ENCODE data around the gene ZFYVE9. TPM values are rescaled to one million over a fixed set of nuclear protein-coding genes. Genes with fewer than 3 reads are reported as not detected.

The ZFYVE9 gene
- total RNA-seq, 1 experiment from 2014 or later, result 18.0 TPM

DNA sequence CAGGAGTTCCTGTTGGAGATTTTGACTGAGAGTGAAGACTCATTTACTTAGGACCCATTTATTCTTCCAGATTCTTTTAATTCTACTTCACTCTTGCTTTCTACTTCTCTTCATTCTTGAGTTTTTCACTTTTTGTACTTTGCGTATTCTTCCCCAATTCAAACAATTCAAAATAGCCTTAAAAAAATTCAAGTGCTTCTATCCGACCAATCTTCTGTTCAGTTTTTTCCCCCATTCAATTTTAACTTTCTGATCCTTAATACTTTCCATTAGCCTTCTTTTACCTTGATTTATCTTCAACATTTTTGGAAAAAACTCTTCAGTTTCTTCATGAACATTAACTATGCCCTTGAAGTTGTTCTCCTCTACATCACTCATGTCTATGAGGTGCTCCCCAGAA lies 21.1 kb downstream of the ZFYVE9 start:
- ATAC-seq (no peak), DNase-seq (ENCODE audit: low read depth, low spot score) (no peak)
- Histone ChIP-seq H3K27me3 (ENCODE audit: control insufficient read depth, insufficient read depth, low read length) (no peaks in the 10 kb centered on the region), H3K4me1 (ENCODE audit: control insufficient read depth, insufficient read depth, low read length) (no peaks in the 10 kb centered on the region), H3K4me3 (ENCODE audit: low read depth in 2 of 2, low read length in 2 of 2) (no peak overlapping the region), H3K27ac (ENCODE audit: low read length) (no peak overlapping the region), H3K9me3 (ENCODE audit: control insufficient read depth, insufficient read depth, low read depth, low read length) (no peaks in the 10 kb centered on the region), H3K36me3 (ENCODE audit: control insufficient read depth, insufficient read depth, low read length) (no peaks in the 10 kb centered on the region)
- ChIA-PET CTCF (no interaction called here), POLR2A (no interaction called here)
- BruUV-seq (replicated peaks), result no TSS peak
- intact Hi-C loops (cut with micrococcal nuclease; ENCODE audit: unreplicated experiment), result no loop called here
- TF ChIP-seq POLR2AphosphoS5 (IDR thresholded peaks at IDR 0.05; ENCODE audit: low read depth, low read length) (no peak), TCF7L2 (IDR thresholded peaks at IDR 0.05; ENCODE audit: low read depth, low read length) (no peak), SIN3A (IDR thresholded peaks at IDR 0.05; ENCODE audit: borderline replicate concordance, insufficient read depth, low read depth, low read length) (no peak)
- TF ChIP-seq, protein P1, sequence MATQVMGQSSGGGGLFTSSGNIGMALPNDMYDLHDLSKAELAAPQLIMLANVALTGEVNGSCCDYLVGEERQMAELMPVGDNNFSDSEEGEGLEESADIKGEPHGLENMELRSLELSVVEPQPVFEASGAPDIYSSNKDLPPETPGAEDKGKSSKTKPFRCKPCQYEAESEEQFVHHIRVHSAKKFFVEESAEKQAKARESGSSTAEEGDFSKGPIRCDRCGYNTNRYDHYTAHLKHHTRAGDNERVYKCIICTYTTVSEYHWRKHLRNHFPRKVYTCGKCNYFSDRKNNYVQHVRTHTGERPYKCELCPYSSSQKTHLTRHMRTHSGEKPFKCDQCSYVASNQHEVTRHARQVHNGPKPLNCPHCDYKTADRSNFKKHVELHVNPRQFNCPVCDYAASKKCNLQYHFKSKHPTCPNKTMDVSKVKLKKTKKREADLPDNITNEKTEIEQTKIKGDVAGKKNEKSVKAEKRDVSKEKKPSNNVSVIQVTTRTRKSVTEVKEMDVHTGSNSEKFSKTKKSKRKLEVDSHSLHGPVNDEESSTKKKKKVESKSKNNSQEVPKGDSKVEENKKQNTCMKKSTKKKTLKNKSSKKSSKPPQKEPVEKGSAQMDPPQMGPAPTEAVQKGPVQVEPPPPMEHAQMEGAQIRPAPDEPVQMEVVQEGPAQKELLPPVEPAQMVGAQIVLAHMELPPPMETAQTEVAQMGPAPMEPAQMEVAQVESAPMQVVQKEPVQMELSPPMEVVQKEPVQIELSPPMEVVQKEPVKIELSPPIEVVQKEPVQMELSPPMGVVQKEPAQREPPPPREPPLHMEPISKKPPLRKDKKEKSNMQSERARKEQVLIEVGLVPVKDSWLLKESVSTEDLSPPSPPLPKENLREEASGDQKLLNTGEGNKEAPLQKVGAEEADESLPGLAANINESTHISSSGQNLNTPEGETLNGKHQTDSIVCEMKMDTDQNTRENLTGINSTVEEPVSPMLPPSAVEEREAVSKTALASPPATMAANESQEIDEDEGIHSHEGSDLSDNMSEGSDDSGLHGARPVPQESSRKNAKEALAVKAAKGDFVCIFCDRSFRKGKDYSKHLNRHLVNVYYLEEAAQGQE (IDR thresholded peaks at IDR 0.05; ENCODE audit: insufficient read depth in 1 of 2, low read depth in 2 of 2, low read length in 1 of 2), result no peak
- TF ChIP-seq, protein P2, sequence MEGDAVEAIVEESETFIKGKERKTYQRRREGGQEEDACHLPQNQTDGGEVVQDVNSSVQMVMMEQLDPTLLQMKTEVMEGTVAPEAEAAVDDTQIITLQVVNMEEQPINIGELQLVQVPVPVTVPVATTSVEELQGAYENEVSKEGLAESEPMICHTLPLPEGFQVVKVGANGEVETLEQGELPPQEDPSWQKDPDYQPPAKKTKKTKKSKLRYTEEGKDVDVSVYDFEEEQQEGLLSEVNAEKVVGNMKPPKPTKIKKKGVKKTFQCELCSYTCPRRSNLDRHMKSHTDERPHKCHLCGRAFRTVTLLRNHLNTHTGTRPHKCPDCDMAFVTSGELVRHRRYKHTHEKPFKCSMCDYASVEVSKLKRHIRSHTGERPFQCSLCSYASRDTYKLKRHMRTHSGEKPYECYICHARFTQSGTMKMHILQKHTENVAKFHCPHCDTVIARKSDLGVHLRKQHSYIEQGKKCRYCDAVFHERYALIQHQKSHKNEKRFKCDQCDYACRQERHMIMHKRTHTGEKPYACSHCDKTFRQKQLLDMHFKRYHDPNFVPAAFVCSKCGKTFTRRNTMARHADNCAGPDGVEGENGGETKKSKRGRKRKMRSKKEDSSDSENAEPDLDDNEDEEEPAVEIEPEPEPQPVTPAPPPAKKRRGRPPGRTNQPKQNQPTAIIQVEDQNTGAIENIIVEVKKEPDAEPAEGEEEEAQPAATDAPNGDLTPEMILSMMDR (IDR thresholded peaks at IDR 0.05), result no peak
- in situ Hi-C loops (cut with HindIII; ENCODE audit: low pct_unique_long_range_greater_than_20kb, low sequenced_read_pairs), result no loop called here

DNA sequence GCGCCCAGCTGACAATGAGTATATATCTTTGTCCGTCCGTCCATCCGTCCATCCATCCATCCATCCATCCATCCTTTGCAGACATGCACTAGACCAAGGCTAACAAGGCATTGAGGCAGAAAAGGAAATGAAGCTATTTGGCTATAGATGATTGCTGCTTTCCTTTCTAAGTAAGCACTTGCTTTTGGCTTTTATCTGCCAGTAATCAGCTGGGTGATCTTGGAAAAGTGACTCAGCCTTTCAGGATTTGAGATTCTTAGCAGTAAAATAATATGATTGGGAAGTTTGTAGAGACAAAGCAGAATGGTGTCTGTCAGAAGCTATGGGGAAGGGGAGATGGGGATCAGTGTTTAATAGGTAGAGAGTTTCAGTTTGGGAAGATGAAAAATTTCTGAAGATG lies 22.7 kb downstream of the ZFYVE9 start:
- intact Hi-C loops (cut with micrococcal nuclease; ENCODE audit: unreplicated experiment) (no loop called here), in situ Hi-C loops (cut with HindIII; ENCODE audit: low pct_unique_long_range_greater_than_20kb, low sequenced_read_pairs) (no loop called here)
- ChIA-PET CTCF (no interaction called here), POLR2A (no interaction called here)
- DNase-seq (ENCODE audit: low read depth, low spot score) (no peak), ATAC-seq (no peak)
- Histone ChIP-seq H3K36me3 (ENCODE audit: control insufficient read depth, insufficient read depth, low read length) (no peaks in the 10 kb centered on the region), H3K9me3 (ENCODE audit: control insufficient read depth, insufficient read depth, low read depth, low read length) (no peaks in the 10 kb centered on the region), H3K4me1 (ENCODE audit: control insufficient read depth, insufficient read depth, low read length) (no peaks in the 10 kb centered on the region), H3K4me3 (ENCODE audit: low read depth in 2 of 2, low read length in 2 of 2) (no peak overlapping the region), H3K27ac (ENCODE audit: low read length) (no peak overlapping the region), H3K27me3 (ENCODE audit: control insufficient read depth, insufficient read depth, low read length) (no peaks in the 10 kb centered on the region)
- TF ChIP-seq, protein P2 (IDR thresholded peaks at IDR 0.05), result no peak
- no peak for TF ChIP-seq SIN3A (IDR thresholded peaks at IDR 0.05; ENCODE audit: borderline replicate concordance, insufficient read depth, low read depth, low read length)
- TF ChIP-seq POLR2AphosphoS5 (IDR thresholded peaks at IDR 0.05; ENCODE audit: low read depth, low read length), result no peak
- TF ChIP-seq, protein P1 (IDR thresholded peaks at IDR 0.05; ENCODE audit: insufficient read depth in 1 of 2, low read depth in 2 of 2, low read length in 1 of 2), result no peak
- no peak for TF ChIP-seq TCF7L2 (IDR thresholded peaks at IDR 0.05; ENCODE audit: low read depth, low read length)
- BruUV-seq (replicated peaks), result no TSS peak
